Measurements from ENCODE around the gene APPBP2. TPM values are rescaled to one million over a fixed set of nuclear protein-coding genes. Genes with fewer than 3 reads are reported as not detected.
"Not testable (repeated sequence)": the region's sequence is repeated elsewhere in the genome, so short reads cannot be mapped to it uniquely, and the experiment has no call there.

Gene APPBP2
- polyA plus RNA-seq, 3 donors: 6.4 to 14.7 (median 10.4) TPM

GRCh38 chr17:60419003-60419402 lies 107.0 kb downstream of the APPBP2 start:
- H3K27ac ChIP-seq (ENCODE audit: low read depth in 1 of 2, low read length in 2 of 2); intact Hi-C loops (cut with micrococcal nuclease); H3K9me3 Mint-ChIP-seq; H3K4me3 ChIP-seq (replicated peaks in 1 of 3; ENCODE audit: low read depth in 2 of 3, low read length in 3 of 3); H3K4me2 ChIP-seq (replicated peaks; ENCODE audit: extremely low read depth, low read length, poor library complexity, severe bottlenecking); H3K9me3 ChIP-seq (replicated peaks in 1 of 2; ENCODE audit: control insufficient read depth in 1 of 2, insufficient read depth in 1 of 2, low read length in 2 of 2); H3K36me3 ChIP-seq (replicated peaks in 1 of 2; ENCODE audit: control insufficient read depth in 1 of 2, insufficient read depth in 2 of 2, low read length in 2 of 2); H3K27me3 ChIP-seq (ENCODE audit: control insufficient read depth in 2 of 2, insufficient read depth in 2 of 2, low read length in 2 of 2); H3K27me3 Mint-ChIP-seq (ENCODE audit: low read depth in 3 of 3); H4K20me1 ChIP-seq (ENCODE audit: insufficient read depth, low read length); DNase-seq; H3K4me3 Mint-ChIP-seq; H3K79me2 ChIP-seq (ENCODE audit: insufficient read depth, low read length); H3K27ac Mint-ChIP-seq; H3K9ac ChIP-seq (ENCODE audit: insufficient read depth, low read length, poor library complexity, severe bottlenecking); H2AFZ ChIP-seq (ENCODE audit: insufficient read depth, low read depth, low read length, poor library complexity, severe bottlenecking); H3K36me3 Mint-ChIP-seq: not testable (repeated sequence)
- peaks cover 18% of the 10 kb centered on the region for H3K4me1 Mint-ChIP-seq
- WGBS (ENCODE audit: insufficient coverage): 100% methylated on average over 1 of the region's 4 CpGs
- H3K4me1 ChIP-seq (ENCODE audit: control insufficient read depth in 1 of 2, insufficient read depth in 2 of 2, low read length in 2 of 2): peaks cover 10 to 16% of the 10 kb centered on the region in 2 donors

- H3K79me2 ChIP-seq (ENCODE audit: insufficient read depth, low read length): no peaks in the 10 kb centered on the region
- Mint-ChIP-seq H3K36me3 (no peaks in the 10 kb centered on the region), H3K27me3 (ENCODE audit: low read depth in 3 of 3) (no peaks in the 10 kb centered on the region), H3K9me3 (peaks cover 0 to 4% (median 0%) of the 10 kb centered on the region in 7 donors), H3K4me1 (peaks cover 6% of the 10 kb centered on the region), H3K27ac (no peak overlapping the region), H3K4me3 (no peak overlapping the region)
- H3K36me3 ChIP-seq (replicated peaks in 1 of 2; ENCODE audit: control insufficient read depth in 1 of 2, insufficient read depth in 2 of 2, low read length in 2 of 2): no peaks in the 10 kb centered on the region
- no peak overlapping the region for H3K27ac ChIP-seq (ENCODE audit: low read depth in 1 of 2, low read length in 2 of 2)
- H3K4me3 ChIP-seq (replicated peaks in 1 of 3; ENCODE audit: low read depth in 2 of 3, low read length in 3 of 3): no peak overlapping the region
- intact Hi-C loops (cut with micrococcal nuclease): no loop called here
- no peak for DNase-seq
- H4K20me1 ChIP-seq (ENCODE audit: insufficient read depth, low read length): no peaks in the 10 kb centered on the region
- no peaks in the 10 kb centered on the region for H3K9me3 ChIP-seq (replicated peaks in 1 of 2; ENCODE audit: control insufficient read depth in 1 of 2, insufficient read depth in 1 of 2, low read length in 2 of 2)
- H3K4me2 ChIP-seq (replicated peaks; ENCODE audit: extremely low read depth, low read length, poor library complexity, severe bottlenecking): no peak overlapping the region
- TF ChIP-seq CTCF (IDR thresholded peaks at IDR 0.05): no peak
- H3K27me3 ChIP-seq (ENCODE audit: control insufficient read depth in 2 of 2, insufficient read depth in 2 of 2, low read length in 2 of 2): no peaks in the 10 kb centered on the region
- peaks cover 2 to 5% of the 10 kb centered on the region in 2 donors for H3K4me1 ChIP-seq (ENCODE audit: control insufficient read depth in 1 of 2, insufficient read depth in 2 of 2, low read length in 2 of 2)
- WGBS (ENCODE audit: insufficient coverage): 100% methylated on average over 1 of the region's 2 CpGs
- no peak overlapping the region for H3K9ac ChIP-seq (ENCODE audit: insufficient read depth, low read length, poor library complexity, severe bottlenecking)
- H2AFZ ChIP-seq (ENCODE audit: insufficient read depth, low read depth, low read length, poor library complexity, severe bottlenecking): no peak overlapping the region
Observed at GRCh38 chr17:60416368-60416925, 109.6 kb downstream of the APPBP2 start.
